Measurements from ENCODE around the gene SH3PXD2A.

DNA sequence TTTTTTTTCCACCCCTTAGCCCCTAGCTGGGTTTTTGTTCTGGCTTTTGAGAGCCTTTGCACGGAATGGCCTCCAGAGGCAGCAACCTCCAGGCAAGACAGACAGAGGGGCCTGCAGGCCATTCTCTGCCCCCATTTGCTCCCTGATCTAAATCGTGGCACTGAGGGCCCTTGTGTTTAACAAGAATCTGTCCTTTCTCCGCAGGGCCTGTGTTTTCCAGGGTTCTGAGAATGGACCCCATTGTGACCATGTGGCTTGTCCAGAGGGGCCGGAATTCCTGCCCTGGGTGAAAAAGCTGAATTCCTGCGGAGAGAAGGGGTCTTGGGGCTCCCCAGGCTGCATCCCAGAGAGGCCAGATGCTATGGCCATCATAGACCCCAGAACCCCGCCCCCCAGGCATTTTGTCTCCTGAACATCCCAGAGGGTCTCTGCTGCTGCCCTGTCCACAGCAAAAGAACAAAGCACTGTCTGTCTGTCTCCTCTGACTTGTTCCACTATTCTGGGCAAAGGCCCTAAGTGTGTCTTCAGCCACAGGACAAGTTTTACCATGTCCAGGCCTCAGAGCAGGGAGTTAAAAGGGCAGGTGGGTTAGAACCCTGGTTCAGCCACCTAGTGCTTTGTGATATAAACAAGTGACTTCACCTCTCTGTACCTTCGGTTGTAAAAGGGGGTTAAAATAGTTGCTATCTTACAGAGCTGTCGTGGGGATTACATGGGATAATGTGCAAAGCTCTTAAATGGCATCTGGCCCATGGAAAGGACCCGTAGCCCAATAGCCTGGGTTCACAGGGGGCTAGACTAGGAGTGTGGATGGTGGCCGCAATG is 155.6 kb downstream of the SH3PXD2A start:
- TF ChIP-seq, protein P1, sequence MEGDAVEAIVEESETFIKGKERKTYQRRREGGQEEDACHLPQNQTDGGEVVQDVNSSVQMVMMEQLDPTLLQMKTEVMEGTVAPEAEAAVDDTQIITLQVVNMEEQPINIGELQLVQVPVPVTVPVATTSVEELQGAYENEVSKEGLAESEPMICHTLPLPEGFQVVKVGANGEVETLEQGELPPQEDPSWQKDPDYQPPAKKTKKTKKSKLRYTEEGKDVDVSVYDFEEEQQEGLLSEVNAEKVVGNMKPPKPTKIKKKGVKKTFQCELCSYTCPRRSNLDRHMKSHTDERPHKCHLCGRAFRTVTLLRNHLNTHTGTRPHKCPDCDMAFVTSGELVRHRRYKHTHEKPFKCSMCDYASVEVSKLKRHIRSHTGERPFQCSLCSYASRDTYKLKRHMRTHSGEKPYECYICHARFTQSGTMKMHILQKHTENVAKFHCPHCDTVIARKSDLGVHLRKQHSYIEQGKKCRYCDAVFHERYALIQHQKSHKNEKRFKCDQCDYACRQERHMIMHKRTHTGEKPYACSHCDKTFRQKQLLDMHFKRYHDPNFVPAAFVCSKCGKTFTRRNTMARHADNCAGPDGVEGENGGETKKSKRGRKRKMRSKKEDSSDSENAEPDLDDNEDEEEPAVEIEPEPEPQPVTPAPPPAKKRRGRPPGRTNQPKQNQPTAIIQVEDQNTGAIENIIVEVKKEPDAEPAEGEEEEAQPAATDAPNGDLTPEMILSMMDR (IDR thresholded peaks at IDR 0.05) = no peak
- no peak for TF ChIP-seq POLR2AphosphoS5 (IDR thresholded peaks at IDR 0.05; ENCODE audit: insufficient read depth in 1 of 2, low read depth in 1 of 2)
- TF ChIP-seq POLR2A (IDR thresholded peaks at IDR 0.05) = no peak
